ENCODE measurements around the gene LTF. TPM values are rescaled to one million over a fixed set of nuclear protein-coding genes. Genes with fewer than 3 reads are reported as not detected.

LTF gene
- total and polyA plus RNA-seq, 2 donors (not counting 1 experiment from before 2014, with no cell fraction given): 0.22 TPM; not detected in 1

DNA sequence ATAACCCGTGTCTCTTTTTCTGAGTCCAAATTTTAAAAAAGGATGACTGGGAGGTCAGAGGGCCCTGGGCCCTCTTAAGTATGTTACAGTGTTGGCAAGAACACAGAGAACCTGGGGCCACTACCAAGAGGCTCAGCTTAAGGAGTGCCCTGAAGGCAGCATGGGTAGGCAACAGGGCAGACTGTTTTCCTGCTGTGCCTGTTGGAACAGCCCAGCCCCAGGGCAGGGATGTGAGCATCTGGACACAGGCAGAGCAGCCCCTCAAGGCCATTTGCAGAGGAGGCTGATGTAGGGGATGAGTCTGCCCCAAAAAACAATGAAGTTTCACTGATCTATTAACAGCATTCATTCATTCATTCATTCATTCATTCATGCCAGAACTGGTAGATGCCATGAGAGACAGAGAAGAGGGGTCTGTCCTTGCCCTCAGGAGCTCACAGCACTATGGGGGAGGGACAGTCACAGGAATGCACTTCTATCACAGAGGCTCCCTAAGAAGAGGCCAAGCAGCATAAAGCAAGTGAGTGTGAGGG lies 2.2 kb upstream of the LTF start:
- Mint-ChIP-seq H3K27ac (no peak overlapping the region), H3K4me3 (no peak overlapping the region), H3K9me3 (ENCODE audit: insufficient read depth) (no peaks in the 10 kb centered on the region), H3K27me3 (peaks cover 36% of the 10 kb centered on the region), H3K4me1 (no peaks in the 10 kb centered on the region)
- Histone ChIP-seq H4K20me1 (ENCODE audit: control insufficient read depth, insufficient read depth, low read length, poor library complexity, severe bottlenecking) (no peaks in the 10 kb centered on the region), H3K27me3 (replicated peaks in 1 of 4; ENCODE audit: control extremely low read depth in 1 of 4, control insufficient read depth in 3 of 4, insufficient read depth in 4 of 4, low read length in 3 of 4) (peaks cover 0 to 35% (median 7%) of the 10 kb centered on the region in 4 experiments), H3K4me2 (replicated peaks; ENCODE audit: low read depth, low read length, poor library complexity, severe bottlenecking) (no peak overlapping the region), H2AFZ (ENCODE audit: insufficient read depth, low read depth, low read length, poor library complexity, severe bottlenecking) (no peak overlapping the region), H3K4me1 (ENCODE audit: control insufficient read depth in 2 of 2, insufficient read depth in 2 of 2, low read length in 2 of 2) (no peaks in the 10 kb centered on the region), H3K9me3 (ENCODE audit: control extremely low read depth in 1 of 3, control insufficient read depth in 2 of 3, insufficient read depth in 1 of 3, low read length in 2 of 3) (peaks cover 0 to 4% (median 0%) of the 10 kb centered on the region in 3 donors), H3K9ac (ENCODE audit: low read length) (no peak overlapping the region), H3K27ac (ENCODE audit: low read length in 2 of 2) (no peak overlapping the region), H3K4me3 (ENCODE audit: control extremely low read depth in 1 of 5, extremely low read depth in 1 of 5, insufficient read depth in 1 of 5, low read depth in 2 of 5, low read length in 4 of 5) (no peak overlapping the region), H3K79me2 (ENCODE audit: control insufficient read depth, insufficient read depth, low read length) (no peaks in the 10 kb centered on the region), H3K36me3 (replicated peaks in 1 of 2; ENCODE audit: control extremely low read depth in 1 of 2, control insufficient read depth in 1 of 2, extremely low read depth in 1 of 2, insufficient read depth in 2 of 2, low read length in 1 of 2) (no peaks in the 10 kb centered on the region)
- POLR2A ChIA-PET: no interaction called here
- CTCF ChIA-PET: no interaction called here
- DNase-seq: no peak
- TF ChIP-seq, protein P1, sequence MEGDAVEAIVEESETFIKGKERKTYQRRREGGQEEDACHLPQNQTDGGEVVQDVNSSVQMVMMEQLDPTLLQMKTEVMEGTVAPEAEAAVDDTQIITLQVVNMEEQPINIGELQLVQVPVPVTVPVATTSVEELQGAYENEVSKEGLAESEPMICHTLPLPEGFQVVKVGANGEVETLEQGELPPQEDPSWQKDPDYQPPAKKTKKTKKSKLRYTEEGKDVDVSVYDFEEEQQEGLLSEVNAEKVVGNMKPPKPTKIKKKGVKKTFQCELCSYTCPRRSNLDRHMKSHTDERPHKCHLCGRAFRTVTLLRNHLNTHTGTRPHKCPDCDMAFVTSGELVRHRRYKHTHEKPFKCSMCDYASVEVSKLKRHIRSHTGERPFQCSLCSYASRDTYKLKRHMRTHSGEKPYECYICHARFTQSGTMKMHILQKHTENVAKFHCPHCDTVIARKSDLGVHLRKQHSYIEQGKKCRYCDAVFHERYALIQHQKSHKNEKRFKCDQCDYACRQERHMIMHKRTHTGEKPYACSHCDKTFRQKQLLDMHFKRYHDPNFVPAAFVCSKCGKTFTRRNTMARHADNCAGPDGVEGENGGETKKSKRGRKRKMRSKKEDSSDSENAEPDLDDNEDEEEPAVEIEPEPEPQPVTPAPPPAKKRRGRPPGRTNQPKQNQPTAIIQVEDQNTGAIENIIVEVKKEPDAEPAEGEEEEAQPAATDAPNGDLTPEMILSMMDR (IDR thresholded peaks at IDR 0.05): no peak
- no peak for TF ChIP-seq EZH2 (IDR thresholded peaks at IDR 0.05; ENCODE audit: borderline replicate concordance, insufficient read depth, low read depth, low read length, poor library complexity, severe bottlenecking)
- whole genome bisulfite sequencing (ENCODE audit: insufficient coverage): 89% methylated on average over 1 of the region's 1 CpG
- no peak for ATAC-seq (ENCODE audit: low read depth)
- intact Hi-C loops (cut with micrococcal nuclease): no loop called here

DNA sequence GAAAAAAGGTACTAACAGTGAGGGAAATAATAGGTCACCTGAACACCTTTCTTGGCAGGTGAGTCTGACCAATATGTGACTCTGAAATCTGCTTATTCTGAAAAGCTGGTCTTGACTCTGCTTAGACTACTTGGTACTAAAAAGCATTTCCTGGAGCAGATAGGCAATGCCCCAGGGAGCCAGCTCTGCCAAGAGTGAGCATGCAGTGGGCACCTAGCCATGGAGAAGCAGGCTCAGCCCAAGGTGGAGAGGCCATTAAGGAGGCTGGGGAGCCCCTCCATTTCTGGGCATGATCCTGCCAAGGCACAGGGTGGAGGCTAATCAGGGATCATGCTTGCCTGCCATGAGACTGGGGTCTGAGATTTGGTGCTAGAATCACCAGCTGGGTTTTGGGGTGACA lies 1.6 kb upstream of the LTF start:
- Histone ChIP-seq H3K27ac (ENCODE audit: low read length in 2 of 2) (no peak overlapping the region), H2AFZ (ENCODE audit: insufficient read depth, low read depth, low read length, poor library complexity, severe bottlenecking) (no peak overlapping the region), H3K36me3 (replicated peaks in 1 of 2; ENCODE audit: control extremely low read depth in 1 of 2, control insufficient read depth in 1 of 2, extremely low read depth in 1 of 2, insufficient read depth in 2 of 2, low read length in 1 of 2) (no peaks in the 10 kb centered on the region), H3K9me3 (ENCODE audit: control extremely low read depth in 1 of 3, control insufficient read depth in 2 of 3, insufficient read depth in 1 of 3, low read length in 2 of 3) (peaks cover 0 to 4% (median under 1%) of the 10 kb centered on the region in 3 donors), H3K4me2 (replicated peaks; ENCODE audit: low read depth, low read length, poor library complexity, severe bottlenecking) (no peak overlapping the region), H3K9ac (ENCODE audit: low read length) (no peak overlapping the region), H4K20me1 (ENCODE audit: control insufficient read depth, insufficient read depth, low read length, poor library complexity, severe bottlenecking) (no peaks in the 10 kb centered on the region), H3K4me3 (ENCODE audit: control extremely low read depth in 1 of 5, extremely low read depth in 1 of 5, insufficient read depth in 1 of 5, low read depth in 2 of 5, low read length in 4 of 5) (no peak overlapping the region), H3K79me2 (ENCODE audit: control insufficient read depth, insufficient read depth, low read length) (no peaks in the 10 kb centered on the region), H3K27me3 (replicated peaks in 1 of 4; ENCODE audit: control extremely low read depth in 1 of 4, control insufficient read depth in 3 of 4, insufficient read depth in 4 of 4, low read length in 3 of 4) (peaks cover 0 to 35% (median 7%) of the 10 kb centered on the region in 4 experiments), H3K4me1 (ENCODE audit: control insufficient read depth in 2 of 2, insufficient read depth in 2 of 2, low read length in 2 of 2) (no peaks in the 10 kb centered on the region)
- peaks cover 38% of the 10 kb centered on the region for H3K27me3 Mint-ChIP-seq
- CTCF ChIA-PET: no interaction called here
- no peak overlapping the region for H3K4me3 Mint-ChIP-seq
- H3K27ac Mint-ChIP-seq: no peak overlapping the region
- no peaks in the 10 kb centered on the region for H3K9me3 Mint-ChIP-seq (ENCODE audit: insufficient read depth)
- H3K4me1 Mint-ChIP-seq: no peaks in the 10 kb centered on the region
- POLR2A ChIA-PET: no interaction called here
- ATAC-seq (ENCODE audit: low read depth) (no peak), DNase-seq (no peak)
- TF ChIP-seq EZH2 (IDR thresholded peaks at IDR 0.05; ENCODE audit: borderline replicate concordance, insufficient read depth, low read depth, low read length, poor library complexity, severe bottlenecking): no peak
- TF ChIP-seq, protein P1 (IDR thresholded peaks at IDR 0.05): no peak
- intact Hi-C loops (cut with micrococcal nuclease): no loop called here
